B cell (primary cell): ENCODE results near the gene PHOX2B. TPM values are rescaled to one million over a fixed set of nuclear protein-coding genes. Genes with fewer than 3 reads are reported as not detected.

ENCODE experiments used
- ATAC-seq: fragments of 200-7000 bp; cut with Tn5 transposase; one replicate; pipeline ENCODE4 v1.10.0; 2021; ENCODE audit warnings: low read depth, mild to moderate bottlenecking, moderate number of reproducible peaks, moderate library complexity
- CTCF ChIA-PET: fragments of 350-600 bp; sonication (Branson Sonifier 250); formaldehyde crosslinking; loops from one replicate; lab custom pipeline; 2021; ENCODE audit warnings: antibody characterized with exemption, inconsistent platforms; lab: Charles Lee
- POLR2A ChIA-PET: fragments of 350-600 bp; sonication (Branson Sonifier 250); formaldehyde crosslinking; loops from one replicate; lab custom pipeline; 2021; ENCODE audit warnings: antibody characterized with exemption; lab: Charles Lee
- DNase-seq: peaks from one replicate; pipeline ENCODE4 v3.0.0; 2013
- H2AFZ ChIP-seq: 2 replicates; pipeline ENCODE4 v1.6.1; 2012; ENCODE audit warnings: mild to moderate bottlenecking, low read depth, low read length; ENCODE audit not compliant: insufficient read depth, poor library complexity, severe bottlenecking
- H3K27ac ChIP-seq, 2 donors: 1 replicate in 1 of 2; 2 replicates in 1 of 2; pipeline ENCODE4 v1.5.1; 2012 to 2013; ENCODE audit warnings: low read length in 2 of 2, mild to moderate bottlenecking in 2 of 2, moderate library complexity in 1 of 2
- H3K27me3 ChIP-seq, 4 experiments: fragments of 200-600 bp in 1 of 4; sonication (generic) in 1 of 4; replicated peaks in 1 of 4; 1 replicate in 2 of 4; 2 replicates in 2 of 4; pipeline versions ENCODE4 v1.6.1 to v1.7.0; 2013 to 2016; ENCODE audit warnings: low read length in 3 of 4, mild to moderate bottlenecking in 2 of 4, mixed read lengths in 1 of 4, moderate library complexity in 1 of 4; ENCODE audit not compliant: insufficient read depth in 4 of 4, control insufficient read depth in 3 of 4; ENCODE audit errors: control extremely low read depth in 1 of 4
- H3K36me3 ChIP-seq, 2 experiments: replicated peaks in 1 of 2; 1 replicate in 1 of 2; 2 replicates in 1 of 2; pipeline versions ENCODE4 v1.6.1 to v1.7.1; 2013; ENCODE audit warnings: low read length in 1 of 2; ENCODE audit not compliant: insufficient read depth in 2 of 2, control insufficient read depth in 1 of 2; ENCODE audit errors: control extremely low read depth in 1 of 2, extremely low read depth in 1 of 2
- H3K4me1 ChIP-seq, 2 donors: fragments of 200-600 bp in 1 of 2; sonication (generic) in 1 of 2; 1 replicate in 1 of 2; 2 replicates in 1 of 2; pipeline versions ENCODE4 v1.5.1 to v1.6.1; 2013 to 2017; ENCODE audit warnings: low read length in 2 of 2; ENCODE audit not compliant: control insufficient read depth in 2 of 2, insufficient read depth in 2 of 2
- H3K4me2 ChIP-seq: replicated peaks from 2 replicates; pipeline ENCODE3; 2012; ENCODE audit warnings: mild to moderate bottlenecking, low read depth, low read length; ENCODE audit not compliant: poor library complexity, severe bottlenecking
- H3K4me3 ChIP-seq, 5 experiments: fragments of 200-600 bp in 1 of 5; sonication (generic) in 1 of 5; 1 replicate in 3 of 5; 2 replicates in 2 of 5; pipeline versions ENCODE4 v1.5.1 to v1.7.0; 2011 to 2016; ENCODE audit warnings: low read length in 4 of 5, mild to moderate bottlenecking in 4 of 5, low read depth in 2 of 5, control low read depth in 1 of 5, moderate library complexity in 1 of 5; ENCODE audit not compliant: insufficient read depth in 1 of 5; ENCODE audit errors: control extremely low read depth in 1 of 5, extremely low read depth in 1 of 5
- H3K79me2 ChIP-seq: fragments of 200-600 bp; sonication (generic); one replicate; pipeline ENCODE4 v1.6.0; 2016; ENCODE audit warnings: low read length; ENCODE audit not compliant: control insufficient read depth, insufficient read depth
- H3K9ac ChIP-seq: fragments of 200-600 bp; sonication (generic); 2 replicates; pipeline ENCODE4 v1.6.1; 2017; ENCODE audit warnings: mild to moderate bottlenecking, low read length, moderate library complexity
- H3K9me3 ChIP-seq, 3 donors: one replicate each; pipeline versions ENCODE4 v1.6.1 to v1.7.1; 2013; ENCODE audit warnings: low read length in 2 of 3; ENCODE audit not compliant: control insufficient read depth in 2 of 3, insufficient read depth in 1 of 3; ENCODE audit errors: control extremely low read depth in 1 of 3
- H4K20me1 ChIP-seq: 2 replicates; pipeline ENCODE4 v1.6.0; 2012; ENCODE audit warnings: mild to moderate bottlenecking, low read length; ENCODE audit not compliant: insufficient read depth, control insufficient read depth, poor library complexity, severe bottlenecking
- H3K27ac Mint-ChIP-seq: one replicate; pipeline ENCODE4 v1.8.0; 2021; ENCODE audit warnings: mixed read lengths
- H3K27me3 Mint-ChIP-seq: one replicate; pipeline ENCODE4 v1.8.0; 2021; ENCODE audit warnings: mixed read lengths
- H3K4me1 Mint-ChIP-seq: one replicate; pipeline ENCODE4 v1.8.0; 2021; ENCODE audit warnings: mixed read lengths
- H3K4me3 Mint-ChIP-seq: one replicate; pipeline ENCODE4 v1.8.0; 2021; ENCODE audit warnings: mixed read lengths
- H3K9me3 Mint-ChIP-seq: one replicate; pipeline ENCODE4 v1.8.0; 2022; ENCODE audit warnings: mixed read lengths; ENCODE audit not compliant: insufficient read depth
- CTCF ChIP-seq: fragments of 200-600 bp; IDR thresholded peaks from one replicate; pipeline ENCODE4 v1.8.0; 2022; ENCODE audit warnings: antibody characterized with exemption, mild to moderate bottlenecking
- EZH2 ChIP-seq: IDR thresholded peaks from 2 replicates; pipeline ENCODE4 v1.6.1; 2012; ENCODE audit warnings: borderline replicate concordance, low read depth, mild to moderate bottlenecking, moderate library complexity, low read length; ENCODE audit not compliant: insufficient read depth, poor library complexity, severe bottlenecking
- WGBS: methylation state at CpG from one replicate; pipeline ENCODE4 v1.1.5; 2013; ENCODE audit warnings: missing lambda C conversion rate; ENCODE audit not compliant: insufficient coverage; 5-methylcytosine and 5-hydroxymethylcytosine counted together
- intact Hi-C: fragments of 100-400 bp; cut with micrococcal nuclease; formaldehyde crosslinking; loops from one replicate; pipeline ENCODE4 v1.10.0; 2022
- polyA plus RNA-seq: library from polyadenylated mRNA; depleted of rRNA; stranded (reverse); fragments of >200 nt; gene quantifications from 2 replicates; pipeline ENCODE4 v1.2.3, GENCODE V29; 2012
- total RNA-seq, 2 donors: library from RNA; stranded (reverse); fragments of 120-200 nt in 1 of 2; gene quantifications; 1 replicate in 1 of 2; 2 replicates in 1 of 2; pipeline versions ENCODE4 v1.2.3 to v1.2.4, GENCODE V29; 2013 to 2022

Gene PHOX2B
- total and polyA plus RNA-seq, 2 donors (not counting 1 experiment from before 2014, with no cell fraction given) = not detected

DNA sequence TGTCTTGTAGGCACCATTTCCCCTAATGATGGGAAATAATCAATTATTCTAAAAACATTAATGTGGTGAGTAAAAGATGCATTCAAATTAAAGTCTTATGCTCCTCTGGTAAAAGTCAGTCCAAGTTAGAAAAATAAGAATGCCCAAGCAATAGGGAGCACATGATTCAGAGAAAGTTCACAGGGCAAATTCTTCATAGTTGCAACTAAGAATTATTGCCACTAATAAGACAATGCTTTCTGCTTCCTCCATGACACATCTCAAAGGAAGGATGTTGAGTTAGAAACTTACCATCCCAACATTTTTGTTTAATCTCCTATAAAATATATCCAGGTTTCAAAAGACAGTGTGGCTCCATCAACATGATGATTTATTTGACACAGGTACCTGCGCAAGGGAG is 26.3 kb downstream of the PHOX2B start:
- Mint-ChIP-seq H3K9me3 (peaks cover 6% of the 10 kb centered on the region), H3K27me3 (peaks cover 23% of the 10 kb centered on the region), H3K27ac (no peak overlapping the region), H3K4me1 (no peaks in the 10 kb centered on the region), H3K4me3 (no peak overlapping the region)
- no peak overlapping the region for H3K27ac ChIP-seq
- CTCF ChIA-PET = no interaction called here
- intact Hi-C loops = no loop called here
- ATAC-seq = no peak
- no peak for DNase-seq
- H3K4me2 ChIP-seq = no peak overlapping the region
- H3K36me3 ChIP-seq = no peaks in the 10 kb centered on the region
- H3K79me2 ChIP-seq = no peaks in the 10 kb centered on the region
- H3K9me3 ChIP-seq = peaks cover 1 to 4% (median 3%) of the 10 kb centered on the region in 3 donors
- POLR2A ChIA-PET = no interaction called here
- 100% methylated on average over 1 of the region's 1 CpG for WGBS
- no peak overlapping the region for H3K9ac ChIP-seq
- H4K20me1 ChIP-seq = no peaks in the 10 kb centered on the region
- H2AFZ ChIP-seq = no peak overlapping the region
- no peaks in the 10 kb centered on the region for H3K4me1 ChIP-seq
- TF ChIP-seq EZH2 = no peak
- no peak for TF ChIP-seq CTCF
- H3K4me3 ChIP-seq = no peak overlapping the region
- H3K27me3 ChIP-seq = no peaks in the 10 kb centered on the region

- H3K79me2 ChIP-seq = no peaks in the 10 kb centered on the region
- no peak overlapping the region for H3K27ac Mint-ChIP-seq
- DNase-seq (no peak), ATAC-seq (no peak)
- H3K27me3 ChIP-seq = no peaks in the 10 kb centered on the region
- no peak overlapping the region for H3K4me3 Mint-ChIP-seq
- peaks cover 23% of the 10 kb centered on the region for H3K27me3 Mint-ChIP-seq
- H3K9ac ChIP-seq = no peak overlapping the region
- H2AFZ ChIP-seq = no peak overlapping the region
- no peaks in the 10 kb centered on the region for H3K4me1 Mint-ChIP-seq
- TF ChIP-seq CTCF (no peak), EZH2 (no peak)
- no CpG with 5 or more reads among the region's 2 CpGs for WGBS
- no peaks in the 10 kb centered on the region for H3K36me3 ChIP-seq
- ChIA-PET POLR2A (no interaction called here), CTCF (no interaction called here)
- peaks cover 0 to 3% (median 1%) of the 10 kb centered on the region in 3 donors for H3K9me3 ChIP-seq
- no peak overlapping the region for H3K4me3 ChIP-seq
- no peaks in the 10 kb centered on the region for H3K4me1 ChIP-seq
- intact Hi-C loops = no loop called here
- H4K20me1 ChIP-seq = no peaks in the 10 kb centered on the region
- H3K4me2 ChIP-seq = no peak overlapping the region
- no peak overlapping the region for H3K27ac ChIP-seq
- no peaks in the 10 kb centered on the region for H3K9me3 Mint-ChIP-seq
Measured at GRCh38 chr4:41719417-41719816, 29.1 kb downstream of the PHOX2B start.
